Measurements from ENCODE around the gene KIF3C. TPM values are rescaled to one million over a fixed set of nuclear protein-coding genes. Genes with fewer than 3 reads are reported as not detected.

Gene KIF3C
- total and polyA plus RNA-seq, 2 donors (not counting 3 experiments of a cell fraction or from before 2014, with no cell fraction given): 11.4 to 40.7 TPM

- CTCF ChIA-PET: no interaction called here
- intact Hi-C loops (cut with micrococcal nuclease): no loop called here
These were observed 59.8 kb downstream of the KIF3C start for GRCh38 chr2:25922501-25922900.

More at GRCh38 chr2:25922501-25922900, 59.8 kb downstream of the KIF3C start:
- Histone ChIP-seq H3K4me1 (ENCODE audit: control insufficient read depth, extremely low read depth, insufficient read depth, low read length) (no peaks in the 10 kb centered on the region), H4K20me1 (replicated peaks; ENCODE audit: control insufficient read depth, extremely low read depth, insufficient read depth, low read length) (no peaks in the 10 kb centered on the region), H3K27me3 (ENCODE audit: control insufficient read depth in 2 of 2, insufficient read depth in 2 of 2, low read length in 2 of 2) (no peaks in the 10 kb centered on the region), H3K36me3 (ENCODE audit: control insufficient read depth in 2 of 2, extremely low read depth in 1 of 2, insufficient read depth in 2 of 2, low read length in 2 of 2) (peaks cover 0 to 7% of the 10 kb centered on the region in 2 experiments), H3K79me2 (ENCODE audit: control insufficient read depth, insufficient read depth, low read length) (no peaks in the 10 kb centered on the region), H3K9ac (replicated peaks; ENCODE audit: extremely low read depth, insufficient read depth, low read length) (no peak overlapping the region), H3K27ac (ENCODE audit: insufficient read depth, low read depth, low read length) (no peak overlapping the region), H3K4me2 (ENCODE audit: insufficient read depth, low read length) (no peak overlapping the region), H3K9me1 (replicated peaks; ENCODE audit: control insufficient read depth, extremely low read depth, insufficient read depth, low read length) (no peaks in the 10 kb centered on the region), H3K9me3 (replicated peaks; ENCODE audit: control insufficient read depth, insufficient read depth, low read length) (no peaks in the 10 kb centered on the region), H3K4me3 (replicated peaks in 1 of 3; ENCODE audit: insufficient read depth in 1 of 3, low read depth in 1 of 3, low read length in 3 of 3) (no peak overlapping the region), H2AFZ (ENCODE audit: low read depth, low read length) (no peak overlapping the region)
- TF ChIP-seq POLR2AphosphoS5 (IDR thresholded peaks at IDR 0.05; ENCODE audit: insufficient read depth, low read depth, low read length) (no peak), MAX (IDR thresholded peaks at IDR 0.05; ENCODE audit: insufficient read depth, insufficient read length) (no peak), GATA2 (IDR thresholded peaks at IDR 0.05; ENCODE audit: insufficient read depth, insufficient read length, low read depth, low read length) (no peak), POLR2A (IDR thresholded peaks at IDR 0.05; ENCODE audit: low read depth, low read length) (no peak), FOS (IDR thresholded peaks at IDR 0.05; ENCODE audit: borderline replicate concordance, insufficient read depth, low read length) (no peak), MYC (IDR thresholded peaks at IDR 0.05; ENCODE audit: low read depth, low read length) (no peak), CTCF (IDR thresholded peaks at IDR 0.05; ENCODE audit: extremely low read depth in 1 of 2, insufficient read depth in 1 of 2, low read depth in 1 of 2, low read length in 2 of 2) (no peak), JUN (IDR thresholded peaks at IDR 0.05; ENCODE audit: borderline replicate concordance, insufficient read depth, insufficient read length, low read depth) (no peak), EZH2 (IDR thresholded peaks at IDR 0.05; ENCODE audit: borderline replicate concordance, low read depth, low read length, severe bottlenecking) (no peak)
- no TSS peak for BruUV-seq (replicated peaks)
- FAIRE-seq: no peak
- dilution Hi-C loops (cut with MboI; ENCODE audit: extremely low pct_ligation_motif_present, low sequenced_read_pairs): no loop called here
- DNase-seq (ENCODE audit: low read depth, low spot score): no peak
- POLR2A ChIA-PET: no interaction called here

Measured in endothelial cell of umbilical vein (primary cell).